IPS-20b (cell line): ENCODE results near the gene ITPR1.

Experiments
- H3K27ac ChIP-seq: one replicate; pipeline ENCODE4 v1.5.1; 2013; ENCODE audit warnings: low read length
- H3K27me3 ChIP-seq: 2 replicates; pipeline ENCODE4 v1.6.1; 2013; ENCODE audit warnings: mild to moderate bottlenecking, low read length, inconsistent platforms; ENCODE audit not compliant: insufficient read depth
- H3K36me3 ChIP-seq: 2 replicates; pipeline ENCODE4 v1.6.1; 2013; ENCODE audit warnings: low read depth, mild to moderate bottlenecking, inconsistent platforms, low read length, moderate library complexity; ENCODE audit not compliant: insufficient read depth
- H3K4me1 ChIP-seq: 2 replicates; pipeline ENCODE4 v1.6.1; 2013; ENCODE audit warnings: mild to moderate bottlenecking, control low read depth, inconsistent platforms, low read length, moderate library complexity; ENCODE audit not compliant: insufficient read depth
- H3K4me3 ChIP-seq: 2 replicates; pipeline ENCODE4 v1.5.1; 2013; ENCODE audit warnings: mild to moderate bottlenecking, low read length, inconsistent platforms
- H3K9ac ChIP-seq: 2 replicates; pipeline ENCODE4 v1.6.1; 2013; ENCODE audit warnings: low read depth, mild to moderate bottlenecking, inconsistent platforms, low read length, moderate library complexity
- H3K9me3 ChIP-seq: 2 replicates; pipeline ENCODE4 v1.6.1; 2013; ENCODE audit warnings: mild to moderate bottlenecking, low read depth, low read length, inconsistent platforms; ENCODE audit not compliant: insufficient read depth

Gene ITPR1

DNA sequence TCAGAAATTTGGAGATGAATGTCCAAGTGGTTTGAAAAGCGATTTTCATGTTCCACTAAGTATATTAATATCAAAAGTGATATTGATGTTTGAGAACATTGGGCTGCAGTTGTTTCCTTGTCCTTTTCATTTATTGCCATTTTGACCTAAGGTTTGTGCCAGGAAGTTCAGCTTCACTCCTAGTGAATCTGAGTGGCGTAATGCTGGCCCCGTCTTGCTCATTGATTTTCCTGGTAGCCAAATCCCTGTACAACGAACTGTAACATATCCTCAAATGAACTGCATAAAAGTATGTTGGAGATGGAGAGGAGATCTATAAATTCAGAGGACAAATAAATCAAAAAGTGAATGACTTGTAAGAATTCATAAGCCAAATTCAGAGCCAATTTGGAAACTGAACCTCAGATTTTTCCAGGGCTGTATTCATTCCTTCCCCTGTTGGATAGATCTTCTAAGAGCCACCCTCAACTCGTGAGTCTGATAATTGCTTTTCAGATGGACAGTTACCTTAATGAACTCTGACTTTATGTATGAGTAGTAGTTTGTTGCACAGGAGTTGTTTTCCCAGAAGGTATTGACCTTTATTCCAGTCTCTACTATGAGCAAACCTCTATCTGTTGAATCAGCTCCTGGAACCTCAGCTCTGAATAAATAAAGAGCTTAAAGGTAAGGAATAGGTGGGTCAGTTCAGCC is 72.8 kb downstream of the ITPR1 start:
- Histone ChIP-seq H3K27me3 (no peaks in the 10 kb centered on the region), H3K4me1 (no peaks in the 10 kb centered on the region), H3K9me3 (no peaks in the 10 kb centered on the region), H3K4me3 (no peak overlapping the region), H3K36me3 (no peaks in the 10 kb centered on the region), H3K9ac (no peak overlapping the region), H3K27ac (no peak overlapping the region)

DNA sequence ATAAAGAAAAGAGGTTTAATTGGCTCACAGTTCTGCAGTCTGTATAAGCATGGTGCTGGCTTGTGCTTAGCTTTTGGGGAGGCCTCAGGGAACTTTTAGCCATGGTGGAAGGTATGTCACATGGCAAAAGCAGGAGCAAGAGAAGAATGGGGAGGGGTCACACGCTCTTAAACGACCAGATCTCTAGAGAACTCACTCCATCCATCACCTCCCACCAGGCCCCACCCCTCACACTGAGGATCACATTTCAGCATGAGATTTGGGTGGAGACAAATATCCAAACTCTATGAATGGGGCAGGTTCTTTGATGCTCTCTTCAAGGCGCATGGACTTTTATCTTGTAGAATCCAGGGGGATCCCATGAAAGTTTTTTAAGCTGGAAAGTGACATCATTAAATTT is 75.7 kb downstream of the ITPR1 start:
- H3K36me3 ChIP-seq = no peaks in the 10 kb centered on the region

DNA sequence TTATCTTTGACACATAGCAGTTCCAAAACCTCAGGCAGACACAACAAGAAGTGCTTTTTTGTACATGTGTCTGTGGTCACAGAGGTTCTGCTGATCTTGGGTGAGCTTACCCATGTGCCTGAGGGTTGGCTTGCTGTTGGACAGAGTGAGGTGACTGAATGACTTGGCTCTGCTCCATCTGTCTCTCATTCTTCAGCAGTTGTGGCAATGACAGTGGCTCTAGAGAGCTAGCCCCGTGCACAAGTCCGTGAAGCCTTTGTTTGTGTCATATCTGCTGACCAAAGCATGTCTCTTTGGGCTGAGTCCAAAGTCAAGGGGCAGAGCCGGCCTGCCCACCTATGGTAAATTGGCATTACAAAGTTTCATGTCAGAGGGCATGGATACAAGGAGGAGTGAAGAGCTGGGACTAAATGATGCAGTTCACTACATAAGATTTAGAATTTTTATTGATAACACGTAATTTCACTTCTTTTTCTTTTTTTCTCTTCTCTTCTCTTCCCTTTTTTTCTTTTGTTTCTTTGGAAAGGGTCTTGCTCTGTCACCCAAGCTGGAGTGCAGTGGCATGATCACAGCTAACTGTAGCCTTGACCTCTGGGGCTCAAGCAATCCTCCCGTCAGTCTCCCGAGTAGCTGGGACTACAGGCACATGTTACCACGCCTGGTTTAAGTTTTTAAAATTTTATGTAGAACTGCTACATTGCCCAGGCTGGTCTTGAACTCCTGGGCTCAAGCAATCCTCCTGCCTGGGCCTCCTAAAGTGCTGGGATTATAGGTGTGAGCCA is 77.9 kb downstream of the ITPR1 start:
- Histone ChIP-seq H3K4me1 (no peaks in the 10 kb centered on the region), H3K36me3 (no peaks in the 10 kb centered on the region), H3K27me3 (no peaks in the 10 kb centered on the region), H3K9ac (no peak overlapping the region), H3K27ac (no peak overlapping the region), H3K4me3 (no peak overlapping the region), H3K9me3 (no peaks in the 10 kb centered on the region)

More for the DNA sequence above, 75.7 kb downstream of the ITPR1 start:
- Histone ChIP-seq H3K27ac (no peak overlapping the region), H3K9me3 (no peaks in the 10 kb centered on the region), H3K4me1 (no peaks in the 10 kb centered on the region), H3K27me3 (no peaks in the 10 kb centered on the region), H3K4me3 (no peak overlapping the region), H3K9ac (no peak overlapping the region)

DNA sequence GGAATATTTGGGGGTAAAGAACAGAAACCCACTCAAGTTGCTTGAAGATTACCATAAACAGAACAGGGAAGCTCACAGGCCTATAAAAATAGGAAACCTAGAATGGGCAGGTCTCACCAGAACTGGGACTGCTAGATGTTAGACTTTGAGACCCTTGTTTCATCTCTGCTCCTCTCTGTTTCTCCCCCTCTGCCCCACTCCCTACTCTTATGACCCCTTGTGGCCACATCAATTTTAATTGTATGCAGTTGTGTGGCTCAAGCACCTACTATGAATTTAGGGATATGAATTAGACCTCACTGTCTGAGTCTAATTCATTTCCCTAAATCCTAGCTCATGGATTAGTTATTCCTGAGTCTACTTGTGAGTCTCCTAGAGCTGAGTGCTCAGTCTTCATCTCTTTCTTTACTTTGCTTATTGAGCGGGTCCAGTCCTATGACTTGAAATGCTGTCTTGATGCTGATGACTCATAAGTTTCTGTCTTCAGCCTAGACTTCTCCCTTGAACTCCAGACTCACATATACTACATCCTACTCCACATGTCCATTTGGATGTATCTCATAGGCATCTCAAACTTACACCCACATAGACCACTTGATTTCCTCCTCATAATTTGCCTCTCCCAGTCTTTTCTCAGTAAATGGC is 78.7 kb downstream of the ITPR1 start:
- Histone ChIP-seq H3K36me3 (no peaks in the 10 kb centered on the region), H3K9me3 (no peaks in the 10 kb centered on the region), H3K27me3 (no peaks in the 10 kb centered on the region), H3K4me3 (no peak overlapping the region), H3K4me1 (no peaks in the 10 kb centered on the region), H3K9ac (no peak overlapping the region), H3K27ac (no peak overlapping the region)

DNA sequence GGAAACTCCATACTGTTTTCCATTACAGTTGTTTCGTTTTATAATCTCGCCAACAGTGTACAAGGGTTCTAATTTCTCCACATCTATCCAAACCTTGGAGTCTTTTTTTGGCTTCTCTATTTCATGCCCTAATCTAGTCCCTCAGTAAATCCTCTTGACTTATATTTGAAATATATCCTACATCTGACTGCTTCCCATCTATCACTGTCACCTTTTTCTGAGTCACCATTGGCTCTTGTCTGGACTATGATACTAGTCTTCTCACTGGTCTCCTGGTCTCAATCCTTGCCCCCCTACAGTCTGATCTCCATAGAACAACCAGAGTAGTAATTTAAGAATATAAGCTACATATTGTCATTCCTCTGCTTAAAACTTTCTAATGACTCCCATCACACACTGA is 80.0 kb downstream of the ITPR1 start:
- Histone ChIP-seq H3K4me1 (no peaks in the 10 kb centered on the region), H3K4me3 (no peak overlapping the region), H3K27me3 (no peaks in the 10 kb centered on the region), H3K9me3 (no peaks in the 10 kb centered on the region), H3K9ac (no peak overlapping the region), H3K36me3 (no peaks in the 10 kb centered on the region), H3K27ac (no peak overlapping the region)

DNA sequence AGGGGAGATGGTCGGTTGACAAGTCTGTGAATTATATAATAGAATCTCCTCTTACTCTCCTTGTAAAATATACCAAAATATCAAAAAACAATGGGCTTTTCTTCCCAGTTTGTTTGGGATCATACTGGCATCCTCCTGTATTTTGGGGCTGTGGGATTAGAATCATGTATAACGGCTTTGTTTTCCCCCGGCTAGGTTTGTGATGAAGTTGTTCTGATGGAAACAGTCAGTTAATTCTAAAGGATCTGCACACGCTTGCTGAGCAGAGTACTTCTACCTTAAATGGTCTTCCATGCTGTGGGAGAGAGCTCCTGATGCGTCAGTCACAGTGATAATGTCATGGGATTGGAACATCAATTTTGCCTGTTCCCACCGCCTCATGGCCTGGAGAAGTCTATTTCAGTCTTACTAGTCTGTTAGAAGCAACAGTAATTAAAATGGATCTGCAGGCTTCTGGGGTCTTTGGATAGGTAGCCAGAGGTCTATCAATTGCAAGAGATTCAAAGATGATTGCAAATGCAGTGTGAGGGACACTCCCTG is 81.3 kb downstream of the ITPR1 start:
- H3K9ac ChIP-seq = no peak overlapping the region
- H3K4me3 ChIP-seq = no peak overlapping the region
- H3K36me3 ChIP-seq = no peaks in the 10 kb centered on the region
- H3K27me3 ChIP-seq = no peaks in the 10 kb centered on the region
- H3K9me3 ChIP-seq = no peaks in the 10 kb centered on the region
- no peaks in the 10 kb centered on the region for H3K4me1 ChIP-seq
- no peak overlapping the region for H3K27ac ChIP-seq

DNA sequence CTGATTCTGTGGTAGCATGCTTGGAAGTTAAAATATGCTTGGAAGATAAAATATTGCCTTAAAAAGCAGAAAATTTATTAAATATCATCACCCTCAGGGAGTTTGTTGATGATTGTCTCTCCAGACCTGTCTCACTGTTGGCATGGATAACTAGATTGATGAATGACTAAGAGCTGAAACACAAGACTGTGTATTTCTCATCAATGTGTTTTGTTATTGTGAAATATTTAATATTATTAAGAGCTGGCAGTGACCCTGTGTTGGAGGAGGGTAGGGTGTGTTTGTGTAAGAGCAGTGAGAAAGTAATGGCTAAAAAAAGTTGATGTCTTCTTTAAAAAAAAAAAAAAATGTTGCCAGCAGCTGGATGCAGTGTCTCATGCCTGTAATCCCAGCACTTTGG is 82.2 kb downstream of the ITPR1 start:
- Histone ChIP-seq H3K27me3 (no peaks in the 10 kb centered on the region), H3K27ac (no peak overlapping the region), H3K9ac (no peak overlapping the region), H3K9me3 (no peaks in the 10 kb centered on the region), H3K4me1 (no peaks in the 10 kb centered on the region), H3K36me3 (no peaks in the 10 kb centered on the region), H3K4me3 (no peak overlapping the region)

DNA sequence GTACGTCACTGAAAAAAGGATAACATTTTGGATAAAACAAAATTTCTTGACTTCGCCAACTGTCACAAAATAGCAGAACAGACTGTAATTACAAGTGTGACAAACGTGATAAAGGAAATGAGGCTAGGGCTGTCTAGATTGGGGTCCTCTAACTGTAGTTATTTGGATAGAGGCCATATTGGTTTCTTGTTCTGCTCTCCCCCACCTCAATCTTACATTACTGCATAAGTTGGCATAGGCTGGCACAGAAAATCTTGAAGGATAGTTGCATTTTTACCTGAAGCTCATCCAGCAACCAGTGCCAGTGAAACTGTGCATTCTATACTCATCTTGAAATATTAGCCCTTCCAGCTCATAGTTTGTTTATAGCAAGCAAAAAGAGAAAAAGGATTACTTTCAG is 84.6 kb downstream of the ITPR1 start:
- H3K27ac ChIP-seq = no peak overlapping the region
- H3K4me1 ChIP-seq = peaks cover 7% of the 10 kb centered on the region
- H3K9ac ChIP-seq = no peak overlapping the region
- no peaks in the 10 kb centered on the region for H3K27me3 ChIP-seq
- no peaks in the 10 kb centered on the region for H3K36me3 ChIP-seq
- no peaks in the 10 kb centered on the region for H3K9me3 ChIP-seq
- H3K4me3 ChIP-seq = no peak overlapping the region

DNA sequence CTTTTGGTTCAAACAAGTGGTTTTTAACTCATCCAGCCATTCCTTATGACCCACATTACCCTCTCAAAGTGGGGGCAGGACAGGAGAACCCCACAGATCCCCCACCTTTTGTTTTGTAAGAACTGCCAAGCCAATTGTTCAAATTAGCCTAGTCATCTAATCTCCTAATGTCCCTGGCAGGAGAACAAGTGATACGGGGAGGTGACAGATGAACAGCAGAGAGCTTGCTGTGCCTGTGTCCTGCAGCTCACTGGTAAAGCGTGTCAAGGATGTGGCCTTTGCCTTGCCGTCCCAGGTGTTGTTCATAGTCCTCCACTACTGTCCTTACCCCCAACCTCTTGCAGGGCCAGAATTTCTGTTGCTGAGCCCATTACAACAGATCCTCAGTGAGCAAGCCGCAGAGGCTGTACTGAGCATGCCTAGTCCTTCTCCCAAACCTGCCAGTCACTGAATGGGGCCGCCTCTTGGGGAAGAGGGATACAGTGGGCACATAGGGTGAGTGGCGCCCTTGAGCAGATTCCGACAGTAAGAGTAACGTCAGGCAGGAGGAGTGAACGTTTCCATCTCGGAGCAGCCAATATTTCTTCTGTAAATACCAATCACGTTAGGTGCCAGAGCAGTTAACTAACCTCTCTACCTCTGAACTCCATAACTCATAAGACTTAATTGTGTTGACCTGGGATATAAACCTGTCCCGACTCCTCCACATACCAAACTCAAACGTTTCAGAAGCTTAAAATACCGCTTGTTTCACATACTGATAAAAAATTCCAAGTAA is 87.4 kb downstream of the ITPR1 start:
- peaks cover 12% of the 10 kb centered on the region for H3K4me1 ChIP-seq
- H3K36me3 ChIP-seq = no peaks in the 10 kb centered on the region
- no peak overlapping the region for H3K4me3 ChIP-seq
- H3K9me3 ChIP-seq = no peaks in the 10 kb centered on the region
- no peak overlapping the region for H3K27ac ChIP-seq
- H3K9ac ChIP-seq = no peak overlapping the region
- H3K27me3 ChIP-seq = no peaks in the 10 kb centered on the region

DNA sequence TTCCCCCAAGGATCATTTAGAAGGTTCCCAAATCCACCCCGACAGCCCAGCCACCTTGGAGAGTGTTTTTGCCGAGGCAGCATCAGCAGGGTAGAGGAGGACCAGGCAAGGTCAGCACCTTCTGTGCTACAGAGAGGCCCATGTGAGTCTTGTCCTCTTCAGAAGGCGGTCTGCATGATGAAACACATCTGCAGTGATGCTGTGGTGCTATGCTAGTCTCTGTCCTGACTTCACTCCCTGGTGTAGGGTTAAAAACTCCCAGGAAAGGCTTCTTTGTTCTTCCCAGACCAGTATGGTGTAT is 87.9 kb downstream of the ITPR1 start:
- peaks cover 12% of the 10 kb centered on the region for H3K4me1 ChIP-seq
- no peak overlapping the region for H3K27ac ChIP-seq
- H3K9me3 ChIP-seq = no peaks in the 10 kb centered on the region
- no peak overlapping the region for H3K4me3 ChIP-seq
- H3K9ac ChIP-seq = no peak overlapping the region
- H3K36me3 ChIP-seq = no peaks in the 10 kb centered on the region
- H3K27me3 ChIP-seq = no peaks in the 10 kb centered on the region

DNA sequence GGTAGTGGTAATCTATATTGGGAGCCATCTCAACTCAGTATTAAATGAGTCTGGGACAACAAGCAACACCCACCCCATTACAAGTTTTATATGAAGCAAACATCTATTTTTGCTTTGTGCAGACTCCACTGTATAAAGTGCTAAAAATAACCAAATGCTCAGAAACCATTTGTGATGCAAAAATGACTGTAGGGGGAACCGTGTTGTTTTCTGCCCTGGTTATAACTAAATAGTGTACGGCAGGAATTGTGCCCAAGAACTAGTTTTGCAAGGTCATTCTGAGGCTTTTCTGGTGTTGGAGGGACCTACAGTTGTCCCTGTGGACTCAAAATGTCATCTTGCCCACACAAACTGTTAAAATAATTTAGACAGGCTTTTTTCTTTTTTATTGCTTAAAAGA is 88.3 kb downstream of the ITPR1 start:
- Histone ChIP-seq H3K4me1 (peaks cover 12% of the 10 kb centered on the region), H3K4me3 (no peak overlapping the region), H3K9ac (no peak overlapping the region), H3K9me3 (no peaks in the 10 kb centered on the region), H3K27ac (no peak overlapping the region), H3K27me3 (no peaks in the 10 kb centered on the region), H3K36me3 (no peaks in the 10 kb centered on the region)
